ENCODE results near the gene TRAPPC11.

TRAPPC11 gene

DNA sequence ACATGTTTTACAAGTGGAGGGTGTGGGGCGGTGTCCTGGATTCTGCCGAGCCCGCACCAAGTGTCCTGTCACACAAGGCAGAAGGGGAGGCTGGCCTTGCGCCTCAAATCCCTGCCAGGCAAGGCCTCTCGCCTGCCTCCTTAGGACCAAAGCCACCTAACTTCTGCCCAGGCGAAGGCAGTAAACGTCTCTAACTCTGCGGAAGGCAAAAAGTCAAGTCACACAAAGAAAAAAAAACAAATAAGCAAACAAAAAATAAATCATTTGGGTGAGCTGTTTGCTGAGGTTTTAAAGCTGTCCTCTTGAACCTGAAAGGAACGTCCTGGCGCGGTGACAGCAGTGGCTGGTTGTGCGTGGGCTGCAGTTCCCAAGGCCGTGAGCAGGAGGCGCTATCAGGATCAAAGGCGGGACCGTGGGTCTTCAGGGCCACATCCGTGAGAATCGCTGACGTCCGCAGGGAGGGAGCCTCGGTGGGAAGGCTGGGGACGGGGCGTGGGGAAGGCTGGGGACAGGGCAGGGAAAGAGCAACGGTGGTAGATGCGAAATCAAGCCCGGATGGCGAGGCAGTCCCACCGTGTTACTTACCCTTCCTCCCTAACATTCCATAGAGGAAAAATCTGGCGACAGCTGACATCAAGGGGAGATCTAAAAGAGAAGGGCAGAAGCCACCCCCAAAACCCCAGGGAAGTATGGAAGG, 99.1 kb downstream of the TRAPPC11 start:
- DNase-seq (ENCODE audit: low read depth in 2 of 2), result no peak

DNA sequence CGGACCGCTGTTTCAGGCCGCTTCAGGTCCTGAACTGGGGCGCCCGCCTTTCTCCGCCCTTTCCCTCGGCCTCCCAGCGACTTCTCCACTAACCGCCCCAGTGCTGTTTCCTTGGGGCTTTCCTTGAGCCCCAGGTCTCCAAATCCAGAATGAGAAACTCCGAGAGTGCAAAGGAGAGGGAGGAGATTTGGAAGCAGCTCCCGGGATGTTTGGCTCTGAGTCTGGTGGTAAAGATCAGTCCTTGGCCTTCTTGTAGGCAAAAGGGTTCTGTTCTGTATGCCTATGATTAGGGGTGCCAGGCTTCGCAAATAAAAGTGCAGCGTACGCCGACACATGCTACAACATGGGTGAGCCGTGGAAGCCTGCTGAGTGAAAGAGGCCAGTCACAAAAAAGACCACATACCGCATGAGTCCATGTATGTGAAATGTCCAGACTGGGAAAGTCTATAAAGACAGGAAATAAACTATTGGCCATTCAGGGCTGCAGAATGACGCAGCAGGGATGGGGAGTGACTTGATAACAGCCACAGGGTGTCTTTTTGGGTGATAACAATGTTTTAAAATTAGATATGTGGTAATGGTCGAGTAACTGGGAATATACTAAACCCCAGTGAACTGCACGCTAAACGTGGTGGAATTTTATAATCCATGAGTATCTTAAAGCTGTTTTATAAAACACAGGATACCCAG, 99.8 kb downstream of the TRAPPC11 start:
- DNase-seq (ENCODE audit: low read depth in 2 of 2), result no peak

DNA sequence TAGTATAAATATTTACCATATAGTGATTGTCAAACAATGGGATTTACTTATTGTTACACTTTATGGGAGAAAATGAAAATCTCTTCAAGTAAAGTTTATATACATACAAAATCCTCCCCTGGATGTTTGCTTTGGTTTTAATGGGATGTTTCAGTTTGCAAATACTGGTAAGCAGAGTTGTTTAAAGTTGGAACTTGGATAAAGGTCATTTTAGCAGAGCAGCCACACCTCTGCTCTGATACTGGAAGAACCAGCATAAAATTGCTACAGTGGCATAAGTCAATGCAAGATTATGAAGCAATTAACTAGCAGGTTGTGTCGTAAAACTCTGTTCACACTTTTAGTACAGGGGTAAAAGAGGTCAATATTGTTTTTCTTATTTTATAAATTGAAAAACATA, 101.2 kb downstream of the TRAPPC11 start:
- no peak for DNase-seq (ENCODE audit: low read depth in 2 of 2)

Data from activated CD8-positive, alpha-beta memory T cell treated with anti-CD3 and anti-CD28 coated beads for 4 hours (primary cell).